Measurements from ENCODE around the gene IL1RL1.
A peak's percentile ranks its signal among the peaks of the same experiment; 100 is the strongest.

The IL1RL1 gene

DNA sequence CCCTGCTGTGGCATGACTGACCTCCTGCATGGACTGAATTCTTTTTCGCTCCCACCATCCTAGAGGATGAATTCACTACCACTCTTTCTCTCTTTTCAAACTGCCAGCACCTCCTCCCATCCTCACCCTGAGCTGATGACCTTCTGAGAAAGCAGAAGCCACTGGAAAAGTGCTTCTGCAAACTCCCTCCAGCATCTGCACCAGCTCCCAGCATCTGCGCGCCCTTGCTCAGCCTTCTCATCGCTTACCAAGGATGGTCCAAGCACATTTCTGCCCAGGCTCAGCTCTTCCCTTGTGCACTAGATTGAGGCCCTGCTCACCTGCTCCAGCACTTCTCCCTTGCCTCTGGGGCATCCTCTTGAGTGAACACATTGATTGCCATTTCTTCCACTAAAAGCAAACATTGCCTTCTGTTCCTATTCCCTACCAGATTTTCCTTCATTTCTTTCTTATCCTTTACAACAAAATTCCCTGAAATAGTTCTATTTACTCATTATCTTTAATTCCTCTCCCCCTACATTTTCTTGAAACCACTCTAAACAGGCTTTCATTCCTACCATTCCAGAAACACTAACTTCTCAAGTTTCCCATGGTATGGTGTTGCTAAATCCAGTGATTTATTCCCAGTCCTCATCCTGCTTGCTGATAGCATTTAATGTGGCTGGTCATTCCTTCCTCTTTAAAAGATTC is 42.7 kb upstream of the IL1RL1 start:
- ChIA-PET CTCF (interaction anchor here (0.6 to 1.4 kb wide), 4 partner anchors 28 to 263 kb away, joined by 3 to 4 read pairs (median 3); no protein-coding TSS in a partner anchor), POLR2A (no interaction called here)
- H3K4me3 ChIP-seq (ENCODE audit: low read depth, low read length): no peak overlapping the region
- TF ChIP-seq, protein P1, sequence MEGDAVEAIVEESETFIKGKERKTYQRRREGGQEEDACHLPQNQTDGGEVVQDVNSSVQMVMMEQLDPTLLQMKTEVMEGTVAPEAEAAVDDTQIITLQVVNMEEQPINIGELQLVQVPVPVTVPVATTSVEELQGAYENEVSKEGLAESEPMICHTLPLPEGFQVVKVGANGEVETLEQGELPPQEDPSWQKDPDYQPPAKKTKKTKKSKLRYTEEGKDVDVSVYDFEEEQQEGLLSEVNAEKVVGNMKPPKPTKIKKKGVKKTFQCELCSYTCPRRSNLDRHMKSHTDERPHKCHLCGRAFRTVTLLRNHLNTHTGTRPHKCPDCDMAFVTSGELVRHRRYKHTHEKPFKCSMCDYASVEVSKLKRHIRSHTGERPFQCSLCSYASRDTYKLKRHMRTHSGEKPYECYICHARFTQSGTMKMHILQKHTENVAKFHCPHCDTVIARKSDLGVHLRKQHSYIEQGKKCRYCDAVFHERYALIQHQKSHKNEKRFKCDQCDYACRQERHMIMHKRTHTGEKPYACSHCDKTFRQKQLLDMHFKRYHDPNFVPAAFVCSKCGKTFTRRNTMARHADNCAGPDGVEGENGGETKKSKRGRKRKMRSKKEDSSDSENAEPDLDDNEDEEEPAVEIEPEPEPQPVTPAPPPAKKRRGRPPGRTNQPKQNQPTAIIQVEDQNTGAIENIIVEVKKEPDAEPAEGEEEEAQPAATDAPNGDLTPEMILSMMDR (IDR thresholded peaks at IDR 0.05; ENCODE audit: insufficient read depth, low read length, missing control alignments): no peak
- peak; percentile 85 for DNase-seq (ENCODE audit: low read depth, low spot score)

DNA sequence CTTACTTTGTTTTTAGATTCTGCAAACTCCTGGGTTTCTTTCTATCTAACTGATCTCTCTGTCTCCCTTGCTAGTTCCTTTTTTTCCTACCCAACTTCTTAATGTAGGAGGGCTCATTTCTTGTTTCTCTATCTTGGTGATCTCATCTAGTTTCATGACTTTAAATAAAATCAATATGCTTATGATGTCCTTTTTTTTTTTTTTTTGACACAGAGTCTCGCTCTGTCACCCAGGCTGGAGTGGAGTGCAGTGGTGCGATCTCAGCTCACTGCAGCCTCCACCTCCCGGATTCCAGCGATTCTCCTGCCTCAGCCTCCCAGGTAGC is 42.2 kb upstream of the IL1RL1 start:
- CTCF ChIA-PET: interaction anchor here (1.2 to 1.4 kb wide), 3 partner anchors 23 to 263 kb away, joined by 3 read pairs; no protein-coding TSS in a partner anchor
- no peak overlapping the region for H3K4me3 ChIP-seq (ENCODE audit: low read depth, low read length)
- TF ChIP-seq, protein P1 (IDR thresholded peaks at IDR 0.05; ENCODE audit: insufficient read depth, low read length, missing control alignments): no peak
- POLR2A ChIA-PET: interaction anchor here (0.7 kb wide), 1 partner anchor 413 kb away, joined by 4 read pairs; no protein-coding TSS in a partner anchor
- no peak for DNase-seq (ENCODE audit: low read depth, low spot score)

DNA sequence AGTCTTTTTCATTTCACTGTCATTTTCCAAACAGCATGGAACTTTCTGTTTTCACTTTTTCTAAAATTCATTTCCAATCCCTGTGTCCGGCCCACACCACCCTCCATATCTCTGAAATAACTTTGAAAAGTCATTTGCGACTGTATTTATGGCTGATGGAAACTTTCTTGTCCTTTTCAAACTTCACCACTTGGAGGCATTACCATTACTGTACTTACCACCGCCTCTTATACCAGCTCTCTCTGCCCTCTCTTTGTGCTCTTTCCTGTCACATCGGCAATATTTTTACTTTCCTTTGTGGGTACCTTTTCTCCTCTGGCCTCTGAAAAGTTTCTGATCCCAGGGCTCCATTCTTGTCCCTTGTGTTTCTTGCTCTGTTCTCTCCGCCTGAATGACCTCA is 39.5 kb upstream of the IL1RL1 start:
- CTCF ChIA-PET: interaction anchor here (1.6 kb wide), 1 partner anchor 31 kb away, joined by 3 read pairs; no protein-coding TSS in a partner anchor
- POLR2A ChIA-PET: no interaction called here
- H3K4me3 ChIP-seq (ENCODE audit: low read depth, low read length): no peak overlapping the region
- no peak for DNase-seq (ENCODE audit: low read depth, low spot score)
- TF ChIP-seq, protein P1 (IDR thresholded peaks at IDR 0.05; ENCODE audit: insufficient read depth, low read length, missing control alignments): no peak

DNA sequence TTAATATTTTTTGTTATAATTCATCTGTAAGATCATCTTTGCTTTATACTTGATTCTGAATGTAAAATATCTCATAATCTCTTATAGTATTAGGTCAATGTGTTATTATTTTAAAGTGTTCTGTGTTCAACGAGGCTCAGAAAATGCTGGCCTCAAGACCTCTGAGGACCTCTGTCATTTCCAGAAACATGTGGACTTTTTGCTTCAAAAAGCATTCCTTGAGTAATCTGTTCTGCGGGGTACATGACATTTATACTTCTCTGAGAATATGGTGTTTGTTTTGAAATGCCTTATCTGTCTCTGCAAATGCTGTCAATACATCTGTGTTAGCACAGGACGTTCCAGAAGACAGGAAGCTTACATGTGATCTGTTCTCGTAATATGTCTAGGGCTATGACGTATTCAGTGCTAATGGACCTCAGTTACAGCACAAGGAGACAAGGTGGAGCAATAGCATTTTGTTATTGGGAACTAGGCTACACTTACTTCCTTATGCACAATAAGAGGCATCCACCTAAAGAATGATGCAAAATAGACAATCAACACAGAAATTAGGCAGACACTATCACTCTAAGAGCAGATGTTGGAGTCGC is 37.6 kb upstream of the IL1RL1 start:
- TF ChIP-seq, protein P1 (IDR thresholded peaks at IDR 0.05; ENCODE audit: insufficient read depth, low read length, missing control alignments): no peak
- ChIA-PET POLR2A (no interaction called here), CTCF (interaction anchor here (1.6 kb wide), 1 partner anchor 33 kb away, joined by 3 read pairs; no protein-coding TSS in a partner anchor)
- no peak overlapping the region for H3K4me3 ChIP-seq (ENCODE audit: low read depth, low read length)
- DNase-seq (ENCODE audit: low read depth, low spot score): no peak

DNA sequence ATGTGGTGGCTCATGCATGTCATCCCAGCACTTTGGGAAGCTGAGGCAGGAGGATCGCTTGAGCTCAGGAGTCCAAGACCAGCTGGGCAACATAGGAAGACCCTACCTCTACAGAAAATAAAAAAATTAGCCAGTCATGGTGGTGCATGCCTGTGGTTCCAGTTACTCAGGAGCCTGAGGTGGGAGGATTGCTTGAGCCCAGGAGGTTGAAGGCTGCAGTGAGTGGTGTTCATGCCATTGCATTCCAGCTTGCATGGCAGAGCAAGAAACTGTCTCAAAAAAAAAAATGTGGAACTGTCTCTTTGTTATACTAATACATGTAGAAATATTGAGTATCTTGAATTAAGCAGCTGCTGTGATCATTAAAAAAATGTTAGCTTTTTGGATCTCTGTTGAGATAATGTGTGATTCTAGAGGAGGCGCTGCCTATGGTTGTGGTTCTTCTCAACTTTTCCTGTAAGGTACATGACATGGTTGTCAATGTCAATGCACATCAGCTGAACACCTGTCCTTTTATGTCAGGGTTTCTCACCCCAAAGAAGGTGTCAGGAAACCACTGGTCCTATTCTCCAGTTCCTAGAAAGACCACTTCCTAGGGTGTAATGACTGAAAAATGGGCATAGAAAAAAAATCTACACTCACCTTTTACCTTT is 34.7 kb upstream of the IL1RL1 start:
- DNase-seq (ENCODE audit: low read depth, low spot score): no peak
- no peak overlapping the region for H3K4me3 ChIP-seq (ENCODE audit: low read depth, low read length)
- ChIA-PET CTCF (interaction anchor here (1.5 to 2.0 kb wide), 2 partner anchors 11 to 18 kb away, joined by 3 to 5 read pairs; no protein-coding TSS in a partner anchor), POLR2A (no interaction called here)
- TF ChIP-seq, protein P1 (IDR thresholded peaks at IDR 0.05; ENCODE audit: insufficient read depth, low read length, missing control alignments): no peak

DNA sequence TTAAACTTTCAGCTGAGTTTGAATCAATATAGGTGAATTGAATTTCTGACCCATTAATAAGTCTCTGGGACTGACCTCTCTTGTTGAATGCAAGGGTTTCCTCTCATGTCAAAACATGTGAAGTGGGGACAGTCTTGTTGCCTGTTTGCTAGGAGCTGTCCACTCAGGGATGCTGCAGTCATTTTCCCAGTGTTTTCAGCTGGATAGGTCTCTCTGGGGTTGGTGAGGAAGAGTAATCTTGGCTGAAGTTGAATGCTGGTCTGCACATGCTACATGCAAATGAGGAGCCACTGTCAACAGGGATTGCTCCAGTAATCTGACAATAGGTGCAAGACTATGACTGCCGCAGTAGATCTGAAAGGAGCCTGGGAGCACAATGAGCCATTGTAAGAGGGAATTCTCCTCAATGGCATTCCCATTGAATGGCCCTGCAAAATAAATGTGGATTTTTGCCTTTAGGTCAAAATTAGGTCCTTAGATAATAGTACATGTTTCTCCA is 34.1 kb upstream of the IL1RL1 start:
- DNase-seq (ENCODE audit: low read depth, low spot score): no peak
- TF ChIP-seq, protein P1 (IDR thresholded peaks at IDR 0.05; ENCODE audit: insufficient read depth, low read length, missing control alignments): no peak
- ChIA-PET CTCF (interaction anchor here (1.5 to 2.0 kb wide), 2 partner anchors 12 to 18 kb away, joined by 3 to 5 read pairs; no protein-coding TSS in a partner anchor), POLR2A (no interaction called here)
- no peak overlapping the region for H3K4me3 ChIP-seq (ENCODE audit: low read depth, low read length)

Measured in AG04449 (cell line).